Tibial nerve (tissue), 4 donors: ENCODE results near the gene TMEM129.

ENCODE experiments used
- CTCF ChIP-seq, 5 experiments: fragments of 200-600 bp in 3 of 5; fragments of 450-650 bp in 2 of 5; sonication (generic) in 3 of 5; IDR thresholded peaks; one replicate each; pipeline ENCODE4 v1.5.1; 2016 to 2019; ENCODE audit warnings: antibody characterized with exemption in 5 of 5, mild to moderate bottlenecking in 3 of 5, moderate library complexity in 2 of 5
- EP300 ChIP-seq, 2 donors: sonication (generic); formaldehyde crosslinking; IDR thresholded peaks; one replicate each; pipeline ENCODE4 v1.6.1; 2017; ENCODE audit warnings: antibody characterized with exemption in 2 of 2, mild to moderate bottlenecking in 1 of 2
- POLR2A ChIP-seq, 2 donors: fragments of 450-650 bp; IDR thresholded peaks; one replicate each; pipeline ENCODE4 v1.6.1; 2017; ENCODE audit warnings: antibody characterized with exemption in 2 of 2, mild to moderate bottlenecking in 2 of 2, moderate library complexity in 2 of 2

- no peak for TF ChIP-seq CTCF (IDR thresholded peaks at IDR 0.05)
- TF ChIP-seq POLR2A (IDR thresholded peaks at IDR 0.05), result no peak
- no peak for TF ChIP-seq EP300 (IDR thresholded peaks at IDR 0.05)
Measured at GRCh38 chr4:1765409-1766072, 44.4 kb upstream of the TMEM129 start.
